Kidney epithelial cell (primary cell): Measurements from ENCODE around the gene ZNF827. TPM values are rescaled to one million over a fixed set of nuclear protein-coding genes. Genes with fewer than 3 reads are reported as not detected.

Experiments used
- DNase-seq: peaks from one replicate; pipeline ENCODE4 v3.0.0-alpha.2; 2010; ENCODE audit warnings: low read depth
- H3K27me3 ChIP-seq: 2 replicates; pipeline ENCODE4 v1.6.0; 2011; ENCODE audit warnings: low read length; ENCODE audit not compliant: control insufficient read depth, insufficient read depth
- H3K36me3 ChIP-seq: 2 replicates; pipeline ENCODE4 v1.5.1; 2011; ENCODE audit warnings: low read length; ENCODE audit not compliant: control insufficient read depth, insufficient read depth
- H3K4me3 ChIP-seq: 2 replicates; pipeline ENCODE4 v1.5.1; 2011; ENCODE audit warnings: low read depth, mild to moderate bottlenecking, control low read depth, low read length
- CTCF ChIP-seq: IDR thresholded peaks from 2 replicates; pipeline ENCODE4 v1.5.1; 2011; ENCODE audit warnings: mild to moderate bottlenecking, moderate library complexity, low read length, control low read depth, inconsistent platforms; ENCODE audit not compliant: insufficient read depth, poor library complexity, severe bottlenecking
- total RNA-seq: library from RNA; depleted of rRNA; stranded (reverse); fragments of >200 nt; gene quantifications from 2 replicates; pipeline ENCODE4 v1.2.3, GENCODE V29; 2015

Gene ZNF827
- total RNA-seq, 1 donor from 2014 or later = 14.0 TPM

DNA sequence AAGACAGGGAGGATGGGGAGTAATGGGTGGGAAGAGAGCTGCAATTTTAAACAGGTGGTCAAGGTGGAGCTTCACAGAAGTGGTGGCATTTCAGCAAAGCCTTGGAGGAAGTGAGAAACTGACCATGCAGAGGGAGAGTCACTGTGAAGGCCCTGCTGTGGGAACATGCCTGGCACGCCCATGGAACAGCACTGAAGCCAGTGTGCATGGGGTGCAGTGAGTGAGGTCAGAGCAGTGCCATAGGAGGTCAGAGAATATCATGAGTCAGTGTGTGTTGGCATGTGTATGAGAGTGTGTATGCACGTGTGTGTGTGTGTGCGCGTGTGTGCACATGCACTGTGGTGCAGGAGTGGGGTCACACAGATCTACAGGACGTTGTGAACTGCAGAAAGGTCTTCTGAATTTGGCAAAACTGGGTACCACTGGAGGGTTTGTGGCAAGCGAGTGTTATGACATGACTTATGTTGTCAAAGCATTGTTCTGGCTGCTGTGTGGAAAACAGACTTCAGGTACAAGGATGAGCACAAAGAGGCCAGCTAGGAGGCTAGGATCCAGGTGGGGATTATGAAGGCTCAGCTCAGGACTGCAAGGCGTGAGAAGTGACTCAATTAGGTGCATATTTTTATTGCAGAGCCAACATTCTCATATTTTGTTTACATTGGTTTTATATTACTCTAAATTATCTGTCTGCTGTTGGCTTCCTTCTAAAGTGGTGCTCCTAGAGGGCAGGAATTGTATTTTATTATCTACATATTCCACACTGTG, 34.0 kb downstream of the ZNF827 start:
- H3K4me3 ChIP-seq = no peak overlapping the region
- TF ChIP-seq CTCF = no peak
- no peak for DNase-seq
- peaks cover 3% of the 10 kb centered on the region for H3K36me3 ChIP-seq
- no peaks in the 10 kb centered on the region for H3K27me3 ChIP-seq

DNA sequence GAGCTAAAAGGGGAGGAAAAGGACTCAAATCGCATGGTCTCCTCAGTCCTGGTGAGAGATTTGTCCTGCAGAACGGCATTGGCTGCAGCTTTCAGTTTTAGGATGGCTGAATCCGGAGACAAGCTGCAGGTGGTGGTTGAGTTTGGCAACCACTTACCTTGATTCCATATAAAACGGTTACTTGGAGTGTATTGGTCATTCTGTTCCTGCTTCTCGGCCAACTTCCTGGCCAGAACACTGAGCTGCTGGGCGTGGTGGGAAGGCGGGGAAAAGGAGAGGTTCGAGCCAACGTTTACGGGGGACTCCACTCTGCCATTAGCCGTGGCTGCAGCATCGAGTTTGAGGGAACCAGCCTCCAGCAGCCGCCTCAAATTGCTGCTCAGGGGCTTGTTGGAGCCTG, 36.1 kb downstream of the ZNF827 start:
- H3K36me3 ChIP-seq = peaks cover 3% of the 10 kb centered on the region
- H3K4me3 ChIP-seq = no peak overlapping the region
- H3K27me3 ChIP-seq = no peaks in the 10 kb centered on the region
- TF ChIP-seq CTCF = no peak
- DNase-seq = no peak

DNA sequence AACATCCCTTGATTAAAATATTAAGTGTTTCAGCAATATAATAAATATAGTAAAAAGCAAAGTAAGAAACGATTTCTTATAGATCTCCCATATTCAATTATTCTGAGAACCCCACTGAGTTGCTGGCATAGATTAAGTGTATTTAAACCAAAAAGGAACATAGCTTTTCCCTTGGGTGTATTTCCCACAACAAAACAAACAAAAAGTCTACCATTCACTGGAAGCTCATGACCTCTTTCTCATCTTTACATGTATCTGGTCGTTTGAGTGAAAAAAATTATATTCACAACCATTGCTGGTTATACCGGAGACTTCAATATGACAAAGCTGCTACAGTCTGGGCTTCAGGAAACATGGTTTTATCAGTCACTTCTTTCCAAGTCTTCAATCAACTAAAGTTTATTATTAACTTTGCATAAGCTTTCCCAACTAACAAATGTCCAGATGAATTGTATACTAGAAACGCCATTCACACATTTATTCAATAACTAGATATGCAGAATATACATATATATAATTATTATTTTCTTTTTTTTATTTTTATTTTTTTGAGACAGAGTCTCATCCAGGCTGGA, 38.6 kb downstream of the ZNF827 start:
- TF ChIP-seq CTCF = no peak

DNA sequence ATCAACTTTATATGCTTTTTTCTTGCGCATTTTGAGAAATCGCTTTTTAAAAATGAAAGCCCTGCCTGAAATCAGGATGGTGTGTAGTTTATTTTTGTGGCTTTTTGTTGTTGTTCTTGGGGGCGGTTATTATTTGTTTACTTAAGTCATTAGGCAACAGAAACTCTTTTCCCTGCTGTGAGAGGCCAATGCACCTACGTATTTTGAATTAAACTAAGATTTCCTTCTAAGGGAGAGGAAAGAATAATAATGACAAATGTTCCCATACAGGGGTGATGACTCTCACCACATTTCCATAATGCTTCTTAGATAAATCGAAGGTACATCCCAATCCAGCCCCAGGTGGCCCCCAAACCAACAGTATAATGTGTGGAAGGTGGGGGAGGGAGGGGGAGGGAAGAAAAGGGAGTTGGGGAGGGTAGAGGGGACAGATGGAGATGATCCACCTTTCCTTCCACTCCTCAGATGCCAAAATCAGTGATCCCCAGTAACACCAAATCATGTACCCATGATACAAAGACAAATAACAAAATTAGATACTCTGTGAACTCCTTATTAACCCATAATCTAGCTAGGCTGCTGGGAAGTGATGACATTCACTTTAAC, 39.6 kb downstream of the ZNF827 start:
- DNase-seq = no peak
- TF ChIP-seq CTCF = no peak

More for the DNA sequence above, 38.6 kb downstream of the ZNF827 start:
- H3K27me3 ChIP-seq = no peaks in the 10 kb centered on the region
- no peak for DNase-seq
- H3K36me3 ChIP-seq = peaks cover 3% of the 10 kb centered on the region
- H3K4me3 ChIP-seq = no peak overlapping the region

GRCh38 chr4:145898466-145898865, 40.2 kb downstream of the ZNF827 start:
- Histone ChIP-seq H3K27me3 (no peaks in the 10 kb centered on the region), H3K4me3 (no peak overlapping the region), H3K36me3 (peaks cover 3% of the 10 kb centered on the region)
- no peak for TF ChIP-seq CTCF
- no peak for DNase-seq

More for the DNA sequence above, 39.6 kb downstream of the ZNF827 start:
- Histone ChIP-seq H3K36me3 (peaks cover 3% of the 10 kb centered on the region), H3K27me3 (no peaks in the 10 kb centered on the region), H3K4me3 (no peak overlapping the region)

GRCh38 chr4:145895056-145895455, 43.6 kb downstream of the ZNF827 start:
- H3K36me3 ChIP-seq = no peaks in the 10 kb centered on the region
- DNase-seq = no peak
- TF ChIP-seq CTCF = no peak
- no peak overlapping the region for H3K4me3 ChIP-seq
- no peaks in the 10 kb centered on the region for H3K27me3 ChIP-seq
